ENCODE measurements around the gene GAS6. TPM values are rescaled to one million over a fixed set of nuclear protein-coding genes. Genes with fewer than 3 reads are reported as not detected.

GAS6 gene
- total RNA-seq, 1 donor = 216 TPM

GRCh38 chr13:113855931-113856715 lies 7.8 kb downstream of the GAS6 start:
- no peak for DNase-seq (ENCODE audit: low read depth)
- no peak overlapping the region for H3K4me3 ChIP-seq (ENCODE audit: low read depth, low read length)
- TF ChIP-seq, protein P1, sequence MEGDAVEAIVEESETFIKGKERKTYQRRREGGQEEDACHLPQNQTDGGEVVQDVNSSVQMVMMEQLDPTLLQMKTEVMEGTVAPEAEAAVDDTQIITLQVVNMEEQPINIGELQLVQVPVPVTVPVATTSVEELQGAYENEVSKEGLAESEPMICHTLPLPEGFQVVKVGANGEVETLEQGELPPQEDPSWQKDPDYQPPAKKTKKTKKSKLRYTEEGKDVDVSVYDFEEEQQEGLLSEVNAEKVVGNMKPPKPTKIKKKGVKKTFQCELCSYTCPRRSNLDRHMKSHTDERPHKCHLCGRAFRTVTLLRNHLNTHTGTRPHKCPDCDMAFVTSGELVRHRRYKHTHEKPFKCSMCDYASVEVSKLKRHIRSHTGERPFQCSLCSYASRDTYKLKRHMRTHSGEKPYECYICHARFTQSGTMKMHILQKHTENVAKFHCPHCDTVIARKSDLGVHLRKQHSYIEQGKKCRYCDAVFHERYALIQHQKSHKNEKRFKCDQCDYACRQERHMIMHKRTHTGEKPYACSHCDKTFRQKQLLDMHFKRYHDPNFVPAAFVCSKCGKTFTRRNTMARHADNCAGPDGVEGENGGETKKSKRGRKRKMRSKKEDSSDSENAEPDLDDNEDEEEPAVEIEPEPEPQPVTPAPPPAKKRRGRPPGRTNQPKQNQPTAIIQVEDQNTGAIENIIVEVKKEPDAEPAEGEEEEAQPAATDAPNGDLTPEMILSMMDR (IDR thresholded peaks at IDR 0.05; ENCODE audit: insufficient read depth, low read depth, low read length) = no peak

GRCh38 chr13:113855012-113855921 lies 8.6 kb downstream of the GAS6 start:
- H3K4me3 ChIP-seq (ENCODE audit: low read depth, low read length) = no peak overlapping the region
- TF ChIP-seq, protein P1 (IDR thresholded peaks at IDR 0.05; ENCODE audit: insufficient read depth, low read depth, low read length) = no peak
- peak; percentile 59 for DNase-seq (ENCODE audit: low read depth)

DNA sequence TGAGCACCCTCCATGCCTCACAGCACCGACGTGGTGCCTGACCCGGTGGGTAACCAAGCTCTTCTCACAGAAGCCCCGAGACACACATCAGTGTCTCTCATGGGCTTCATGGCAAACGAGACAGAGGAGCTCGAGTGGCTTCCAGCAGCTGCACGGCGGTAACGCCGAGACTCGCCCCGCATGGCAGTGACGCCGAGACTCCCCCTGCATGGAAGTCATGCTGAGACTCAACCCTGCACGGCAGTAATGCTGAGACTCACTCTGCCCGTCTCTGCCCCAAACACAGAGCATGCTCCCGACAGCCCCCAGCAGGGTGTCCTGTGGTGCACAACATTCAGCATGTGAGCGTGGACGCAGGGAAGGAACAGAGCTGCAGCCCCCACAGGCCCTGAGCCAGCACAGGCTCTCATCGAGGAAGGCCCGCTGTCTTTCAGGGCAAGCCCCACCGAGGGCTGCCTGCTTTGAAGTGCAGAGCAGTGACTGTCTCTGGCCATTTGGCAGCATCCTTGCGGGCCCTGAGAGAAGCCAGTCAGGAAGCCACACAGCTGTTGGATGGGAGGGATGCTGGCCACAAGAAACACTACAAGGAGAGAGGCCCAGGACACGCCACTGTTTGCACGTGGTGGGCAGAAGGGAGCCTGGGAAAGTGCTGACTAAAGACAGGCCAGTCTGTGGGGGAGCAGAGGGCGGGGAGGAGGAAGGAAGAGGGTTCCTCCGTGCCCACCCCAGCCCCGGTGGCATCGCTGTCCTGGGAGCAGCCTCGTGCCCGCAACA lies 9.5 kb downstream of the GAS6 start:
- peak; percentile 82 for DNase-seq (ENCODE audit: low read depth)
- TF ChIP-seq, protein P1 (IDR thresholded peaks at IDR 0.05; ENCODE audit: insufficient read depth, low read depth, low read length) = no peak
- H3K4me3 ChIP-seq (ENCODE audit: low read depth, low read length) = no peak overlapping the region

DNA sequence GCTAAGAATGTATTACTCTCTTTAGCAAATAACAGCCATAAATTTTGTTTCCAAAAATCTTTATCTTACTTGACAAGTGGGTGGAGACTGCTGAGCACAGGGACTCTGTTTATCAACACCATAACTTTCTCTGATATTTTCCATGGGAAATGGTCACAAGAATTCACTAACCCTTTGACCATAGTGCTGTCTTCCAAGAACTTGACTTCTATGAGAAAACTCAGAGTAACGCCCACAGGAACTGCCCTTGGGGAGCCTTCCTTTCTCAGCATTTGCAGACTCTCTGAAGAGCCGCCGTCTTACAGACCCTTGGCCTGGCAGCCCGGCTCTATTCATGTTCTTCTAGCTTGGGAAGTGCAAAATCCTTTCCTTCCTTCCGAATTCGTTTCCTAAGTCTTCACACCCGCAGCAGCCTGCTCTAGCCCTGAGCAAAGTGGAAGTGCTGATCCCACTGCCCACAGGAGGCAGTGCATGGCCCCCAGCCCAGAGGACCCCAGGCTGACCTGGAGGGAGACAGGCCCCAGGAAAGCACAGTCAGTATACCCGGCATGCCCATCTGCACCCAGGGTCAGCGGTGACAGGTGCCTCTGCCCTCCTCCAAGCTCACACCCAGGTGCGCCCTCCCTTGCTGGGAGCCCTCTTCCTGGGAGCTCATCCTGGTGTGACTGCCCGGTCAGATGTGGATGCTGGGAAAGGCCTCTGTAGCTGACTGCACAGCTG lies 10.2 kb downstream of the GAS6 start:
- H3K4me3 ChIP-seq (ENCODE audit: low read depth, low read length) = peak overlapping the region; percentile 12
- TF ChIP-seq, protein P1 (IDR thresholded peaks at IDR 0.05; ENCODE audit: insufficient read depth, low read depth, low read length) = no peak
- peak; percentile 95 for DNase-seq (ENCODE audit: low read depth)

- TF ChIP-seq, protein P1 (IDR thresholded peaks at IDR 0.05; ENCODE audit: insufficient read depth, low read depth, low read length) = no peak
- H3K4me3 ChIP-seq (ENCODE audit: low read depth, low read length) = no peak overlapping the region
- no peak for DNase-seq (ENCODE audit: low read depth)
These were observed 11.0 kb downstream of the GAS6 start for GRCh38 chr13:113852536-113853517.
